Smooth muscle cell (in vitro differentiated cells): Measurements from ENCODE around the gene RNF149. TPM values are rescaled to one million over a fixed set of nuclear protein-coding genes. Genes with fewer than 3 reads are reported as not detected.

Experiments
- DNase-seq: peaks from one replicate; lab custom pipeline; 2025; ENCODE audit not compliant: unreplicated experiment; lab: John Stamatoyannopoulos, UW
- H2AFZ ChIP-seq: fragments of 200-600 bp; sonication (generic); 2 replicates; pipeline ENCODE4 v1.6.0; 2016; ENCODE audit warnings: antibody characterized with exemption, low read depth, mild to moderate bottlenecking
- H3F3A ChIP-seq: fragments of 200-600 bp; sonication (generic); 2 replicates; pipeline ENCODE4 v1.6.0; 2017; ENCODE audit warnings: antibody characterized with exemption, low read depth
- H3K27ac ChIP-seq: fragments of 200-600 bp; sonication (generic); 2 replicates; pipeline ENCODE4 v1.5.1; 2016; ENCODE audit warnings: low read depth, mild to moderate bottlenecking
- H3K27me3 ChIP-seq: fragments of 200-600 bp; sonication (generic); 2 replicates; pipeline ENCODE4 v1.6.1; 2016; ENCODE audit warnings: low read depth, mild to moderate bottlenecking
- H3K36me3 ChIP-seq: fragments of 200-600 bp; sonication (generic); 2 replicates; pipeline ENCODE4 v1.5.1; 2016; ENCODE audit warnings: low read depth
- H3K4me1 ChIP-seq: fragments of 200-600 bp; sonication (generic); 2 replicates; pipeline ENCODE4 v1.5.1; 2016; ENCODE audit warnings: low read depth
- H3K4me2 ChIP-seq: fragments of 200-600 bp; sonication (generic); 2 replicates; pipeline ENCODE4 v1.6.0; 2016; ENCODE audit warnings: mild to moderate bottlenecking
- H3K4me3 ChIP-seq: fragments of 200-600 bp; sonication (generic); 2 replicates; pipeline ENCODE4 v1.5.1; 2016; ENCODE audit warnings: mild to moderate bottlenecking
- H3K79me2 ChIP-seq: fragments of 200-600 bp; sonication (generic); 2 replicates; pipeline ENCODE4 v1.6.0; 2016; ENCODE audit warnings: low read depth, mild to moderate bottlenecking
- H3K9ac ChIP-seq: fragments of 200-600 bp; sonication (generic); 2 replicates; pipeline ENCODE4 v1.6.0; 2016; ENCODE audit warnings: low read depth
- H3K9me3 ChIP-seq: fragments of 200-600 bp; sonication (generic); replicated peaks from 2 replicates; pipeline ENCODE4 v1.5.1; 2016; ENCODE audit warnings: low read depth
- H4K20me1 ChIP-seq: fragments of 200-600 bp; sonication (generic); 2 replicates; pipeline ENCODE4 v1.6.0; 2016; ENCODE audit warnings: low read depth
- CTCF ChIP-seq: fragments of 200-600 bp; sonication (generic); IDR thresholded peaks from 2 replicates; pipeline ENCODE4 v1.5.1; 2017; ENCODE audit warnings: borderline replicate concordance, mild to moderate bottlenecking, antibody characterized with exemption; ENCODE audit not compliant: insufficient read depth, poor library complexity, severe bottlenecking
- WGBS: methylation state at CpG from one replicate; pipeline ENCODE4 v1.1.7; 2016; ENCODE audit warnings: low lambda C conversion rate; 5-methylcytosine and 5-hydroxymethylcytosine counted together
- polyA plus RNA-seq: library from polyadenylated mRNA; unstranded; fragments of >200 nt; fragmentation: Nextera tagmentation; extraction: Ambion mirVana; gene quantifications from 2 replicates; pipeline ENCODE4 v1.2.1, GENCODE V29; 2016
- total RNA-seq: library from RNA; depleted of rRNA; stranded (reverse); fragments of >200 nt; gene quantifications from 2 replicates; pipeline ENCODE4 v1.2.3, GENCODE V29; 2014

The RNF149 gene
- total and polyA plus RNA-seq, 2 experiments from 2014 or later: 42.6 to 59.2 TPM

GRCh38 chr2:101263377-101263800 lies 45.1 kb downstream of the RNF149 start:
- Histone ChIP-seq H3K27me3 (no peaks in the 10 kb centered on the region), H3F3A (peaks cover 15% of the 10 kb centered on the region), H3K4me1 (no peaks in the 10 kb centered on the region), H3K9me3 (no peaks in the 10 kb centered on the region), H3K4me2 (no peak overlapping the region), H3K36me3 (peaks cover 30% of the 10 kb centered on the region), H3K4me3 (no peak overlapping the region), H3K9ac (no peak overlapping the region), H3K79me2 (peaks cover 8% of the 10 kb centered on the region), H3K27ac (no peak overlapping the region), H2AFZ (no peak overlapping the region), H4K20me1 (peaks cover 26% of the 10 kb centered on the region)
- no peak for DNase-seq
- TF ChIP-seq CTCF: no peak
- 97% methylated on average over 1 of the region's 1 CpG for WGBS

- H3K4me1 ChIP-seq: no peaks in the 10 kb centered on the region
- H2AFZ ChIP-seq: no peak overlapping the region
- no peak overlapping the region for H3K27ac ChIP-seq
- H4K20me1 ChIP-seq: peaks cover 30% of the 10 kb centered on the region
- no peaks in the 10 kb centered on the region for H3K27me3 ChIP-seq
- peaks cover 30% of the 10 kb centered on the region for H3K36me3 ChIP-seq
- H3F3A ChIP-seq: peaks cover 11% of the 10 kb centered on the region
- DNase-seq: no peak
- TF ChIP-seq CTCF: no peak
- no peak overlapping the region for H3K9ac ChIP-seq
- 100% methylated on average over 4 of the region's 4 CpGs for WGBS
- peaks cover 20% of the 10 kb centered on the region for H3K79me2 ChIP-seq
- H3K9me3 ChIP-seq: no peaks in the 10 kb centered on the region
- H3K4me2 ChIP-seq: no peak overlapping the region
- H3K4me3 ChIP-seq: no peak overlapping the region
Measured at GRCh38 chr2:101262142-101262541, 46.4 kb downstream of the RNF149 start.

GRCh38 chr2:101258804-101259203 lies 49.7 kb downstream of the RNF149 start:
- Histone ChIP-seq H3F3A (no peaks in the 10 kb centered on the region), H2AFZ (no peak overlapping the region), H3K4me1 (peaks cover 7% of the 10 kb centered on the region), H3K4me2 (no peak overlapping the region), H3K27me3 (no peaks in the 10 kb centered on the region), H3K36me3 (peaks cover 21% of the 10 kb centered on the region), H3K27ac (no peak overlapping the region), H3K79me2 (peaks cover 45% of the 10 kb centered on the region), H4K20me1 (peaks cover 38% of the 10 kb centered on the region), H3K9me3 (no peaks in the 10 kb centered on the region), H3K4me3 (no peak overlapping the region), H3K9ac (no peak overlapping the region)
- no peak for TF ChIP-seq CTCF
- WGBS: 94% methylated on average over 8 of the region's 8 CpGs
- DNase-seq: no peak

GRCh38 chr2:101256316-101256715 lies 52.2 kb downstream of the RNF149 start:
- H3K4me1 ChIP-seq: peaks cover 17% of the 10 kb centered on the region
- peaks cover 52% of the 10 kb centered on the region for H3K79me2 ChIP-seq
- no peak overlapping the region for H2AFZ ChIP-seq
- no peaks in the 10 kb centered on the region for H3K27me3 ChIP-seq
- H4K20me1 ChIP-seq: peaks cover 30% of the 10 kb centered on the region
- peaks cover 7% of the 10 kb centered on the region for H3K36me3 ChIP-seq
- H3K9ac ChIP-seq: no peak overlapping the region
- H3K9me3 ChIP-seq: no peaks in the 10 kb centered on the region
- no peak for DNase-seq
- no peaks in the 10 kb centered on the region for H3F3A ChIP-seq
- TF ChIP-seq CTCF: no peak
- 100% methylated on average over 2 of the region's 2 CpGs for WGBS
- H3K4me3 ChIP-seq: no peak overlapping the region
- H3K4me2 ChIP-seq: no peak overlapping the region
- peak overlapping the region; percentile 31 for H3K27ac ChIP-seq
